H1 (cell line): Measurements from ENCODE around the gene GLO1. TPM values are rescaled to one million over a fixed set of nuclear protein-coding genes. Genes with fewer than 3 reads are reported as not detected.

ENCODE experiments used
- BCL11A ChIP-seq, 2 experiments: IDR thresholded peaks; one replicate each; pipeline ENCODE4 v1.6.1; 2011; ENCODE audit warnings: low read depth in 2 of 2, low read length in 2 of 2, mild to moderate bottlenecking in 2 of 2
- CHD7 ChIP-seq: fragments of 300-600 bp; sonication (generic); IDR thresholded peaks from 2 replicates; pipeline ENCODE4 v1.7.1; 2012; ENCODE audit warnings: low read length, moderate library complexity, mild to moderate bottlenecking, inconsistent platforms; ENCODE audit not compliant: insufficient replicate concordance
- CTBP2 ChIP-seq: IDR thresholded peaks from 2 replicates; pipeline ENCODE4 v1.7.0; 2011; ENCODE audit warnings: borderline replicate concordance, mild to moderate bottlenecking, moderate library complexity, mixed read lengths, low read length; ENCODE audit not compliant: insufficient read depth, insufficient read length
- SUZ12 ChIP-seq: fragments of 200-600 bp; sonication (generic); IDR thresholded peaks from 2 replicates; pipeline ENCODE4 v1.6.1; 2012; ENCODE audit warnings: mild to moderate bottlenecking, inconsistent platforms, low read length, moderate library complexity, mixed read lengths
- polyA plus RNA-seq, 7 experiments: library from polyadenylated mRNA; depleted of rRNA in 3 of 7; stranded (reverse) in 5 of 7; unstranded in 2 of 7; fragments of >200 nt in 5 of 7; fragments of 200-250 nt in 2 of 7; gene quantifications; 1 replicate in 5 of 7; 2 replicates in 1 of 7; 4 replicates in 1 of 7; pipeline versions ENCODE4 v1.2.1 to v1.2.3, GENCODE V29; 2011 to 2013; ENCODE audit warnings: missing spikeins in 2 of 7, mixed read lengths in 2 of 7
- total RNA-seq: library from RNA; stranded (reverse); fragmentation: NEBNext Ultra II Directional; extraction: Animal tissue kit (Norgen Biotek cat#: 25700); gene quantifications from 2 replicates; pipeline ENCODE4 v1.2.1, GENCODE V29; 2021

Gene GLO1
- total and polyA plus RNA-seq, 2 of the 8 experiments (the other 6 are each of a cell fraction or from before 2014, with no cell fraction given) = 104 to 170 TPM

GRCh38 chr6:38651121-38651784 lies 51.7 kb downstream of the GLO1 start (continued):
- TF ChIP-seq CHD7 (no peak), BCL11A (IDR thresholded peaks at IDR 0.05; ENCODE audit: low read depth in 2 of 2, low read length in 2 of 2) (no peak), SUZ12 (no peak), CTBP2 (no peak)
